GM12875 (cell line): ENCODE results near the gene ZC3H6.

ENCODE experiments used
- H3K4me3 ChIP-seq: one replicate; pipeline ENCODE4 v1.5.1; 2011; ENCODE audit warnings: low read depth, low read length, control low read depth
- CTCF ChIP-seq: IDR thresholded peaks from 2 replicates; pipeline ENCODE4 v1.5.1; 2011; ENCODE audit warnings: low read depth, mild to moderate bottlenecking, control low read depth, inconsistent platforms, low read length, moderate library complexity, borderline replicate concordance; ENCODE audit not compliant: insufficient read depth

Gene ZC3H6

GRCh38 chr2:112305132-112305531 is 29.7 kb downstream of the ZC3H6 start:
- no peak for TF ChIP-seq CTCF
- no peak overlapping the region for H3K4me3 ChIP-seq

GRCh38 chr2:112310906-112311305 is 35.5 kb downstream of the ZC3H6 start:
- H3K4me3 ChIP-seq = no peak overlapping the region
- no peak for TF ChIP-seq CTCF

- TF ChIP-seq CTCF = no peak
- no peak overlapping the region for H3K4me3 ChIP-seq
Observed at GRCh38 chr2:112311932-112312331, 36.5 kb downstream of the ZC3H6 start.

- no peak for TF ChIP-seq CTCF
Observed at GRCh38 chr2:112312821-112313220, 37.4 kb downstream of the ZC3H6 start.

GRCh38 chr2:112314856-112315255 is 39.5 kb downstream of the ZC3H6 start:
- TF ChIP-seq CTCF = no peak

More at GRCh38 chr2:112312821-112313220, 37.4 kb downstream of the ZC3H6 start:
- H3K4me3 ChIP-seq = no peak overlapping the region

GRCh38 chr2:112317303-112318158 is 42.1 kb downstream of the ZC3H6 start:
- no peak for TF ChIP-seq CTCF
- H3K4me3 ChIP-seq = no peak overlapping the region

More at GRCh38 chr2:112314856-112315255, 39.5 kb downstream of the ZC3H6 start:
- H3K4me3 ChIP-seq = no peak overlapping the region

- TF ChIP-seq CTCF = no peak
Observed at GRCh38 chr2:112318515-112318914, 43.1 kb downstream of the ZC3H6 start.

More at GRCh38 chr2:112318515-112318914, 43.1 kb downstream of the ZC3H6 start:
- no peak overlapping the region for H3K4me3 ChIP-seq
